HG03159 (cell line): ENCODE data around the gene DLG2.

Experiments used
- ATAC-seq: cut with Tn5 transposase; IDR thresholded peaks from one replicate; pipeline ENCODE4 v1.9.1; 2021; ENCODE audit warnings: mild to moderate bottlenecking, moderate library complexity; ENCODE audit not compliant: unreplicated experiment

The DLG2 gene

DNA sequence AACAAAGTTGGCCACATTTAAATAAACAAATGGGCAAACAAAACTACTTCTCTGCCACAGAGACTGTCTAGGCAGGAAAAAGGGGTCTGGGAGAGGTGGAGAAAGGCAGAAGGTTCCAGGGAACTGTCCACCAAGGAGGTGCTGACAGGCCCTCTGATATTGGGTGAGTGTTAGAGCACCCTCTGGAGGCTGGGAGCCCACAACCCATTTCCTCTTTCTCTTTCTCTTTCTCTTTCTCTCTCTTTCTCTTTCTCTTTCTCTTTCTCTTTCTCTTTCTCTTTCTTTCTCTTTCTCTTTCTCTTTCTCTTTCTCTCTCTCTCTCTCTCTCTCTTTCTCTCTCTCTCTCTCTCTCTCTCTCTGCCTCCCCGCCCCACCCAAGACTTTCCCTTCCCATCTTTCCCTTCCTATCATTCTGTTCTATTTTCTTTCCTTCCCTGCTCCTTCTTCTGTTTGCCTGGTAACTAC is 912.8 kb downstream of the DLG2 start:
- ATAC-seq, result peak; percentile 95

DNA sequence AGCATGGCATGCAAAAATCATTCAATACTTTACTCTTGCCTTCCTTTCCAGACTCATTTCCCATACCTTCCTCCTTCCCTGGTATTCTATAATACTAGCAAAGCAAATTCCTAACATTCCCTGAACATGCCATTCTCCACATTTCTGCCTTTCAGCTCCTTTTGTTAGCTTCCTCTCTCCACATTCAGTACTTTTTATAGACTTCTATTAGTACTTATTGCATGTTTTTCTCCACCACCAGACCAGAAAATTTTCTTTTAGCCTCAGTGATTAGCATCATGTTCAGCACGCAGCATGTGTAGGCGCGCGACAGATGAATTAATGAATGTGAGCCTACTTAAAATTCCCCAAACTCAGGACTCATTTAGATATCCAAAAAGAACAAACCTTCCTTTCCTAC is 935.3 kb downstream of the DLG2 start:
- no peak for ATAC-seq

DNA sequence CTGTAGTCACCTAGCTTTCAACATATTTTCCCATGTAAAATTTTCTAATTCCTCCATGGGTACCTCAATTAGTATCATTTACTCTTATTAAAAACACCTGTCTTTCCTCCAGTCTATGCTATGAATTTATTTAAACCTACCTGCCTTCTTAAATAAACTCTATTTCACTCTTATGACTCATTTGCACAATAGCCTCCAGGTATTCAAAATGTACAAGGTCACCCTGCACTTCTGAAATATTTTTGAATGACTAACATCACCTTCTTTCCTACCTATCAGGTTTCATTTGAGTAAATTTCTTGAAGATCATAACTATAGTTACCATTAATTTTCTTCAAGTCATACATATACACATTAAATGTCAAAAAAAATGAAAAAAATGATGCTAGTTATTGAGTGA is 939.7 kb downstream of the DLG2 start:
- ATAC-seq, result no peak

DNA sequence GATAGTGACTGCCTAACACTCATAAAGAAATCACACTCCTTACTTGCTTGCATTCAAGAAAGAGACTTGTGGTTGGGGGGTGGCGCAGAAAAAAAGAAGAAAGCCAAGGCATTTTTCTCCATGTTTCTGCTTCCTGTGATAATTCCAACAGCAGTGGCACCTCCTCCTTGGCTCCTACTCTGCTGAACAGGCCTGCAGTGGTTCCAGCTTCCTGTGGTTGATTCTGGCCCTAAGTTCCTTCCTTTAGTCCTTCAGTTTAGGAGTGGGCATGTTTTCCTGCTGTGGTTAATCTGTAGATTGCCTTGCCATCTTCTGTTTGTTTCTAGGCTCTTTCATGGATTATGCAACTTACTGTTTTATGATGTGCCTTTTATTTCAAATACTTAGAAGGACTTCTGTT is 940.4 kb downstream of the DLG2 start:
- no peak for ATAC-seq

DNA sequence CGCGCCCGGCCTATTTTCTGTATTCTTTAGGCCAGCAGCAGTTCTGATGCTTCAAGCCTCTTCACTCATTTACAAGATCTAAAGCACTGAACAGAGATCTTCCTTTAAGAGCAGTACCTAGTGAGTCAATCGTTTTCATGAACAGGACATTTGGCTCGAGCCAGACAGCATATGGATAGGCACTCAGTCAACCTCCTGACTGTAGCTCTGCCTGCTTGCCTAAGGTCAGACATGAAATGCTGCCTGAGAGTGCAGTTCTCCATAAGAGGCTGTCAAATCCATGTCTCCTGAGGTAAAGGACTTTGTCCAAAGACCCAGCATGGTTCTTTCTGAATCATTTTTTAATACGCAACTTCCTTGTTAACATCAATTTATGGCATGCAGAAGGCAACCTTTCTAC is 941.2 kb downstream of the DLG2 start:
- no peak for ATAC-seq

DNA sequence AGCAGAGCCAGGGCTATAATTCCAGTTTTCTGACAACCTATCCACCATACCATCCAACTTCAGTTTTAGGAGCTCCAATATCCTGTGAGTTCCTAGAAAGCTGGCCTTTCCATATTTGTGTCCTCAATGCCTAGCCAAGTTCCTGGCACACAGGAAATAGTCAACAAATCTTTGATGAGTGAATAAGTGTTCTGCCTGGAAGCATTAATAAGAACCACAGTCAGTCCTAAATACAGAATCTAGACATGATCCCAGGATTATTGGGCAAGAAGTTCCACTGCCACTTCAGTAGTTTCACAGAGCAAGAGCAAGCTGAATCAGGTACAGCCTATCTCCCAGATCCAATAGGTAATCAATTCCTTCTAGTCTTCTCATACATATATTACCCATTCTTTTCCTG is 942.0 kb downstream of the DLG2 start:
- no peak for ATAC-seq

DNA sequence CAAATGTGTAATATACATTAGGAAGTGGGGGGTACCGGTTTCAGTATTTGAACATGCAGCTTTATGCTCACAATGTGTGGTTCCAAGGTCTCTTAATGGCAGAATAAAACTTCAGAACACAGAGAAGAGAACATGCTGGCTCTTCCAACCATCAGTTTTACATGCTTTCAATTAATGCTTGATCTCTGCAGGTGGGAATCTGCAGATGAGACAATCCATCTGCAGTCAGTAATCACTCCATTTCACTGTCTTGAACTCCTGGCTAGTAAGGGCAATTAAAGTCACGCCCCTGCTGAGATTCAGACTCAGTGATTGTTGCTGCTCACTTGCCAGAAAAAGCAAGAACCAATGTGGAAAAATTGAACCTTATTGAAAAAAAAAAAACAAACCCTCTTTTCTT is 945.7 kb downstream of the DLG2 start:
- no peak for ATAC-seq

DNA sequence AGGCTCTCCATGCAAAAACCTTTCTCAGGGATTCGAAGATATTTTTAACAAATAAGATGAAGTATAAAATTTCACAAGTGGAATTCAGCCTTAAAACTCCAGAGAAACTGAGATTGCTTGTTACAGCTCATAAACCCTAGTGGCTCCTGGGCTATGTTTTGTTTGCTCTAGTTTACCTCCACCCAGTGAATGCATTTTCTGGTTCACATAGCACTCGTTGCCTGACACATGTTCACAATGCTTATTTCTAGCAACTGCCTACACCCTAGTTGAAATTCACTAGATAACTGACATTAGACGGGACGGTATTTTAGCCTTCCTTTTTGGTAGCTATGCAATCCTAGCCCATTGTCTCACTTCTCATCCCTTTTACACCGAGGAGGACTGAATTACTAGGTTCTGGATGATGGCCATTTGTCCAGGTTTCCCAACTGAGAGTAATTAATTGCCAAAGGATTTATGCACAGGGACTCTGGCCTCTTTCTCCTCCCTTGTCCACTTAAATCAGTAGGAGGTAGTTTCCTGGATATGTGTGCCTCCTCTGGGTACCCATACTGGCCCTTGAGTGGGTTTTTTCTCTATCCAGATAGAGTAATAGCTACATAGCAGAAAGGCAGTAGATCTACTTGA is 951.6 kb downstream of the DLG2 start:
- ATAC-seq, result no peak

DNA sequence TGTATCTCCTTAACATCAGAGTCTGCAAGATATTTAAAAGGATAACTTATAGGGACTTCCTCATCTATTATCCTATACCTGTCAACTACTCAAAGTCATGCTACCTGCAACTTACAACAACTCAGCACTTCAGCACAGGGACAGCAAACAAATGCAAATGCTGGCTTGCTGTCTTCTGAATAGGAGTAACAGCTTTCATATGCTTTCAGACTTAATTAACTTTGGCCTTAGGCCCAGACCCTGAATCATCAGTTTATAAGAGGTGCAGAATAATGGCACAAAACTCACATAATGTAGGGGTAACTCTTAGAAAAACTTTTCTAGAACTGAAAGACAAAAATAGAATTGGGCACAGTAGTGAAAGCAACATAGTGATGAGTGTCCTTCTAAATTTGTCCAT is 953.4 kb downstream of the DLG2 start:
- no peak for ATAC-seq

DNA sequence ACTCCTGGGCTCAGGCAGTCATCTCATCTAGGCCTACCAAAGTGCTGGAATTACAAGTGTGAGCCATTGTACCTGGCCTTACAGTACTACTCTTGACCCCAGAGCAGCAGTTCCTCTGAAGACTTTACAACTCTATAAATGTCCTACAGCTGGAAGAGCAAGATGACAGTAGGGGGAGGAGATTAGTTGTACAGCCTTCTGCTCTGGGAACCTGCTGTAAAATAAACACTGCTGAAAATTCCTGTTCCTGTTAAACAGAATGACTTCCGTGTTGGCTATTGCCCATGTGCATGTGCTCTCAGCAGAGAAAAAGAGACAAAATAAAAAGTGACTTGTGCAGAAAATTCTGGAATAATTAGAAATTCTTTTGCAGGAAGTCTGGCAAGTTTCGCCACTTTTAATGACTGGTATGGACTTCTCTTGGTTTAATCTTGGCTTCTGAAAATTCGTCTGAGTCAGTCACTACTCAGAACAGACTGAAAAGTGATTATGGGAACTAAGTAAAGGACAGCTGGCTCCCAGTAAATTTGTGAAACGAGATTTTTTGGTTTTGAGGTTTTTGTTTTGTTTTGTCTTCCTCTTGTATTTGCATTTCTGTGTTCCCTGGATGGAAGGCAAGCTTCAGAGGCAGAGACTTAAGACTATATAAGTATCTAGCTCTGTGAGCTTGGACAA is 955.7 kb downstream of the DLG2 start:
- no peak for ATAC-seq

DNA sequence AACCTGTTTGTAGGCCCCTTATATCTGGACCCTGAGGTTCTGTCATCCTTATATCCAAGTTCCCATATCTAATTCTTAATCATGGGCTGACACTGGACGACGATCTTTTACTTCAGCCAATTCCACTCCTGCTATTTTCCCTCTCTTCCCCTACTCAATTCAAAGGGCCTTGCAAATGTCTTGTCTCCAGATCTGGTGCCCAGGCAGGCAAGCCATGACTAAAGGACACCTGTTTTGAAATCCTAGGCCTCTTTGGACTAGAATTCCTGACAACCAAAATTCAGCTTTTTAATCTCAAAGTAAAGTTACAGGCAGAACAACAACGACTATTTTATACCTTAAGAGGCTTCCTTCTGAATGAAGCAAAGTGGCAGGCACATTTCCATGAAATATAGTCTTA is 963.4 kb downstream of the DLG2 start:
- ATAC-seq, result no peak

DNA sequence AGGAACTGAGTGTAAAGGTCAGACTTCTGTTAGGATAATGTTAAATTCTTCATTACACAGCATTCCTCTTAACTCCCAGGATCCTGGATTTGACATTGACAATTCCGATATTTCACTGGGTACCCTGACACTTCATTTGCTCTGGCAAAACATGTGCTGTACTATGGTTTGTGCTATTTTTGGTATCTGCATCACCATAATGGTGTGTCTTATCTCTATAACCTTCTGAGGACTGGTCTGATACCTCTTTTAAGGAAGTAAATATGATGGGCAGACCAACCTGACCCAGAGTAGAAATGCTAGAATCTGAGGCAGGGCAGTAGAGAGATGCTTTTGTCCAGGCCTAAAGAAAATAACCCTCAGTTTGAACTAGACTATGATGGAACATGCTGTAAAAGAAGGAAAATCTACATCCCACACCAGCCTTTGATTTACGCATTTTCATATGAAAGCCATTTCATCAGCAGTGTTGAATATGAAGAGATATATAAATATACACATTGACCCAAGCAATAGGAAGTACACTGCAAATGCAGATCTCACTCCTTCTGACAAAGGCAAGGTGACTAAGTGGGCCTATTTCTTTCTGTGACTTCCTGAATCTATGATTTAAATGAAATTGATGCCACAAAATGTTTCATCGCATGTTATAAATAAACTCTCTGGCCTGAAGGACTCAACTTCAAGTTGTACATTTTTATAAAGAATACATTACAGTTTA is 966.7 kb downstream of the DLG2 start:
- ATAC-seq, result no peak

DNA sequence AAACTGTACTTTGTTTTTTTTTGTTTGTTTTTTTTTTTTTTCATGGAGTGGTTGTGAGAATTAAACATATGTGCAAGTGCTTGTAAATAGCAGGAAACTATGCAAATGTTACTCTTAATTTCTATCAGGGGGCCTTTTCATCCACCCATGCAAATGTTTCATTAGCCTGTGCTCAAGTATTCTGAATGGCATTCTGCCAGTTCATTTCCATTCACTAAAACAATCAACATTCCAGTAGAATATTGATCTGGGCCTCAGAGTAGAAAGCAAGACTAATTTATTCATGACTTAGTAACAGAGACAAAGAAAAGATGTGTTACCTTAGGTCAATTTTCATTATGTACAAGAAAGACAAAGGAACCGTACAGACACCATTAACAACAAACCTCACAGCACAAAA is 971.4 kb downstream of the DLG2 start:
- no peak for ATAC-seq

DNA sequence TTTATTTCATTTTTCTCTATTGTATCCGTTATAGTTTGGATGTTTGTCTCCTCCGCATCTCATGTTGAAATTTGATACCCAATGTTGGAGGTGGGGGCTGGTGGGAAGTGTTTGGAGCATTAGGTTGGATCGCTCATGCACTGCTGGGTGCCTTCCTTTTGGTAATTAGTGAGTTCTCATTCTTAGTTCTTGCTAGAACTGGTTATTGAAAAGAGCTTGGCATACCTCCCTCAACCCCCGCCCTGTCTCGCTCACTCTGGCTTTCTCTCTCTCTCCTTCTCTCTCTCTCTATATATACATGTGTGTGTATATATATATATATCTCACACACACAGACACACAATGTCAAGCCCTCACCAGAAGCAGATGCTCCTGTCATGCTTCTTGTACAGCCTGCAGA is 978.7 kb downstream of the DLG2 start:
- no peak for ATAC-seq

DNA sequence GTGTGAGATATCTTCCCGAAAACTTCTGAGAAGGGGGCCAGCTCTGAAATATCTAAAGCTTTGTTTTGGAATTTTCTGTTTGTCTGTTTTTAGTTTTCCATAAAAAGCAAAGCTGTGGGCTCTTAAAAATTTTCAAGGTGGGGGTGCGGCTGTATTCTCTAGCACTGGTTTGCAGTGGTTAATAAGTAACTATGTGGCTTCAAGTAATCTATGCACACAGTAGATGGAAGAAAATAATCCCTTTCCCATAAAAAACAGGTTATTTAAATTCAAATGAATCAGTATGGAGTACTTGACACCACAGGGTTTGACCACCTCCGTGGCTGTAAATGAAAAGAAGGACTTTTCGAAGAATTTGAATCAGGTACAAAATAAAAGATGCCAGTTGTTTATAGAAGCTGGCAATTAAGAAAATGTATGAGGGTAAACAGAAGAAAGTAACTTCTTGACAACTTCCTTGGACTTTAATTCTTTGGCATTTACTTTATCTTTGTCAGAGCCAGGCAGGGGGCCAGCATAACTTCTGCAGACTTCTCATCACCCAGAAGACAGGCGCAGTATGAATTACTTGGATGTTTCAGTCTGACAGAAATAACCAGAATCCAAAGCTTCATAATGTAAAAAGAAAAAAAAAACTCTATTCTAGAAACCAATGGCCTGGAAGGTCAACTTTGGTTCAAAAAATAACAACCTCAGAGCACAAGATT is 981.0 kb downstream of the DLG2 start:
- ATAC-seq, result no peak

DNA sequence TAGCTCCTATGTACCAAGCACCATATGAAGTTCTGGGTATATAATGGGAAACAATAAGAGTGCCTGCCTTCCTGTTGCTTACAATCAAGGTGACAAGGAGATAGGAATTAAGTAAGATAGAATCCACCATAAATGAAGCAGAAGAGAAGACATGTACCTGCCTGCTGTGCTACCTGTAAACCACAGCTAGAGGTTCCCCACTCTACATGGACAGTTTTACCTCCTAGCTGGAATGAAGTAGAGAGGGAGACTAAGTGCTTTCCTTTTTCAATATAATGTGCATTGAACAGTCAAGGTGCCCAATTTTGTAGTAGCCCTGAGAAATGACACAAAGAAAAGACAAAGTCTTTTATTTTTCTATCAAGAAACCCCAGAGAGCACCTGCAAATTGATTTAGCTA is 984.6 kb downstream of the DLG2 start:
- no peak for ATAC-seq

DNA sequence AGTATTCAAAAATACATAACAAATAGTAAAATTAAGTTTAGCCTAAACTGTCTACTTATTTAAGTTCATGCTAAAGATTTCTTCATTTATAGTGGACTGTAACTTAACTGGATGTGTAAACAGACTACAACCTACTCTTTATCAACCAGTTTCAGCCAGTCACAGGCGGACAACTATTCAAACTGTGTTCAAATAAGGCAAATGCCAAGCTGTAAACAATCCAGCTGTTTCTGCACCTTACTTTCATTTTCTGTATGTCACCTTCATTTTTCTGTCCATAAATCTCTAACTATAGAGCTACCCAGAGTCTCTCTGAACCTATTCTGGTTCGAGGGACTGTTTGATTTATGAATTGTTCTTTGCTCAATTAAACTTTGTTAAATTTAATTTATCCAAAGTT is 992.8 kb downstream of the DLG2 start:
- no peak for ATAC-seq

DNA sequence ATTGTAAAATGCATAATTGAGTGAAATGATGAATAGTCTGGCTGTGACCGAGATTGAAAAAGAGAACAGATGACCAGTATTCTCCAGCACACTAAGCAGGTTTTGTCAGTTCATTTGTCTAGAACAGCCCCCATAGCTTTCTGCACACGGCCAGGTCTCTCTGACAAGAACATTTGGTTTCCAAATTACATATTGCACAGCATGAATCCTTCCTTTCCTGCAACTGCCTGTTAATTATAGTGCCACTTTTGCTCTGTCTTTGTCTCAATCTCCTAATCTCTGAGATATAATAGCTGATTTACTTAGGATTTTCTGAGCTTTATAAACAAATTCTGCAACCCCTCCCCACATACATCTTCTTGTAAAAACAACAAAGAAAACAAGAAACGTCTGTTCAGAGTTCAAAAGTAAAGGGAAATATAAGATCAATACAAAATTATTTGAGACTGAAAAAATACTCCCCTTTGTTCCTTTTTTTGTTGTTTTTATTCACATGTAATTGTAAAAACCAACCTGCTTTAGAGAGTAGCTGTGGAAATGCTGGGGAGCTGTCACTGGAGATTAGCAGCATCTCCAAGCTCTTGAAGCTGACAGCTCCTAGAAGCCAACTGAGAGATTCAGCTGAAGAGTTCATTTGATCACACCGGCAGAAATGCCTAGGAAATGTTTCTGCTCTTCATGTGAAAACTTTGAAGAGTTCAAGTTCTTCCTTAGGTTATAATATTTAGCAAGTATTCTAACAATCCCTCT is 998.1 kb downstream of the DLG2 start:
- ATAC-seq, result no peak

DNA sequence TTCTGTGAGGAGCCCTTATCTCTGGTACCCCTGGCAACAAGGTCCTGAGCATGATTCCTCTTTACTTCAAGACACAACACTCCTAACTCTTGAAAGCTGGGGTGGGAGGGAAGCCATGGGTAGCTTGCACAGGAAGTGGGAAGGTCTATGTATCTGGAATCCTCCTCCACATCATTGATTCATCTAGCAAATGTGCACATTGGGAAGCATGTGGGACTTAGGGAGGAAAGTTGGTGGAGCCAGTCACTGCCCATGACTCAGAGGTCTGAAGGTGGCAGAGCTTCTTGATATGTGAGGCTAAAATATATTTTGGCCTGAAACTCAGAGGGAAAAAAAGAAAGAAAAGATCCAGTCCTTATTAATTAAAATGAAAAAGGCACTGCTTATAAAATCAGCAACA is 1000.9 kb downstream of the DLG2 start:
- no peak for ATAC-seq

DNA sequence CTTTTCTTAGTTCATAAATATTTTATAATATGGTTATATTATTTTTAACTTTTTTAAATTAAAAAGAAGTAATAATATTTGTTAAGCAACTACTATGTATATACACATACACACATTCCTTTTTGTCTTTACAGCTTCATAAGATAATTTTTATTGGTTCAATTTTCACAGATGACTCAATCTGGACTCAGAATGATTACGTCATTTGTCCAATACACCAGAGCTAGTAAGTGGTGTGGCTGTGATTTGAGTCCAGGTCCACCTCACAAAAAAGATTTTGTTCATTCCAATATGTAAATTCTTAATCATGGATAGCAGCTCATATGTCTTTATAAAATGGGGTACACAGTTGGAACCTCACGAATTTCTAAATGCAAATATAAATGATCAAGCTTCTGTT is 1014.5 kb downstream of the DLG2 start:
- ATAC-seq, result no peak

DNA sequence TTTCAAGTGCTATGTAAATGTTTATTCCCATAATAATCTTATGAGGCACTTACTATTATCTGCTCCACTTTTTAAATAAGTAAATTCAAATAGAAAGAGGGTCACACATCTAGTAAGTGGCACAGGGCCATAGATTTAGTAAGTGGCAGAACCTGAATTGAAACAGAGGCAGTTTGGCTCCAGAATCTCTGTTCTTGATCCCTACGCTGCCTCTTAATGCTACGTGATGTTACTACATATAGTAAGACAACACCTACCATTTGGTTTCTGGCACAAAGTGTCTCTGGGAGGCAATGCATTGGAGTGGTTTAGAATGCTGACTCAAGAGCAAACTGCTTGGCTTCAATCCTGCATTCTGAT is 1018.3 kb downstream of the DLG2 start:
- no peak for ATAC-seq
